BLaER1 treated with 17β-estradiol and CSF1 and Interleukin-3, amounts not matched to agents 10 nM and 100 nM (cell line): ENCODE measurements around the gene EYS.
A peak's percentile ranks its signal among the peaks of the same experiment; 100 is the strongest.
"Not testable (repeated sequence)": the region's sequence is repeated elsewhere in the genome, so short reads cannot be mapped to it uniquely, and the experiment has no call there.

Source experiments
- H3K27ac ChIP-seq, 11 experiments: shearing (Covaris generic); formaldehyde crosslinking; 2 replicates each; pipeline ENCODE4 v1.8.1; 2022
- H3K27me3 ChIP-seq, 11 experiments: shearing (Covaris generic); formaldehyde crosslinking; 2 replicates each; pipeline ENCODE4 v1.8.1; 2022
- H3K36me3 ChIP-seq, 11 experiments: shearing (Covaris generic); formaldehyde crosslinking; 2 replicates each; pipeline ENCODE4 v1.8.1; 2022
- H3K4me1 ChIP-seq, 10 experiments: shearing (Covaris generic); formaldehyde crosslinking; 2 replicates each; pipeline ENCODE4 v1.8.1; 2022
- H3K4me2 ChIP-seq, 11 experiments: shearing (Covaris generic); formaldehyde crosslinking; 2 replicates each; pipeline ENCODE4 v1.8.1; 2022
- H3K4me3 ChIP-seq, 10 experiments: shearing (Covaris generic); formaldehyde crosslinking; 2 replicates each; pipeline ENCODE4 v1.8.1; 2022
- H3K9ac ChIP-seq, 11 experiments: shearing (Covaris generic); formaldehyde crosslinking; 2 replicates each; pipeline ENCODE4 v1.8.1; 2022
- H3K9me3 ChIP-seq, 11 experiments: shearing (Covaris generic); formaldehyde crosslinking; replicated peaks in 1 of 11; 2 replicates each; pipeline ENCODE4 v1.8.1; 2022
- H4K20me1 ChIP-seq, 11 experiments: shearing (Covaris generic); formaldehyde crosslinking; 2 replicates each; pipeline ENCODE4 v1.8.1; 2022
- Cebpa-rat ChIP-seq, 11 experiments: shearing (Covaris generic); IDR thresholded peaks; 2 replicates each; pipeline ENCODE4 v1.8.1; 2022

Gene EYS

DNA sequence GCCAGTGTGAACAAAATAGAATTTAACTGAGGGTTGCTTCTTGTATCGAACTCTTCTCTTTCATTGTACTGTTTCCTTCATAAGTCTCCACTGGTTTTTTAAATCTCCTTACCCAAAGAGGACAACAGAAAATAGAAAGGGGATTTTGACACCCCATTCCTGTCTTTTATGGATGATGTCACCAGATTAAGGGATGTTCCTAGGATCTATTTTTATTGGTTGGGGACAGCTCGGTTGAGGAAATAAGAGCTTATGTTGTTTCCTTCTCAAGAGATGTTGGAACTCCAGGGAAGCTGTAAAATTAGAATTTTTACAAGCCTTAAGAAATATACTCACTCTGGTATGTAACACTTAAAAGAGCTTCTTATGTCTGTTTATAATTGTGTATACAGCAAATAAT lies 1900.0 kb downstream of the EYS start:
- Histone ChIP-seq H4K20me1 (no peaks in the 10 kb centered on the region), H3K27me3 (no peaks in the 10 kb centered on the region), H3K9ac (peak overlapping the region in 9 of 11 experiments; percentile 58 to 77 (median 70); a peak in 15 of 22 replicates), H3K4me3 (peak overlapping the region in 2 of 10 experiments; percentile 7 to 10; a peak in 1 of 20 replicates), H3K36me3 (no peaks in the 10 kb centered on the region), H3K27ac (peak overlapping the region; percentile 79 to 93 (median 89)), H3K4me2 (peak overlapping the region; percentile 19 to 89 (median 72); a peak in 21 of 22 replicates), H3K9me3 (peaks cover 0 to 12% (median 0%) of the 10 kb centered on the region in 11 experiments; a peak in 3 of 22 replicates), H3K4me1 (peaks cover 30 to 69% (median 52%) of the 10 kb centered on the region in 10 experiments)
- no peak for TF ChIP-seq Cebpa-rat (IDR thresholded peaks at IDR 0.05)

DNA sequence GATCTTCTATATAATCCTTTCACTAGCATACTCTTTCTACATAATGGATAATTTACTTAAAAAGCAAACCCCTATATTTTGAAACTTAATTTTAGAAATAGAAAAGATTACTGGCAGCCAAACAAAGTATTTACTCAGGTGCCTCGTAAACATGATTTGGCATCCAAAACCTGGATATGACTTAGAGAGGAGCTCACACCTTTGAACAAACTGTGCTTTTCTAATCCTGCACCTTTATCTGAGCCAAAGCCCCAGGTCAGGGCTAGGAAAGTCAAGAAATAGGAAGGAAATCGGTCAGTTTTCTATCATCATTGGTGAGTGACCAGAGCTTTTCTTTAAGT lies 1900.5 kb downstream of the EYS start:
- Histone ChIP-seq H3K27me3 (no peaks in the 10 kb centered on the region), H3K4me3 (peak overlapping the region in 6 of 10 experiments; percentile 1 to 48 (median 14); a peak in 4 of 20 replicates), H3K9me3 (peaks cover 0 to 12% (median 0%) of the 10 kb centered on the region in 11 experiments; a peak in 3 of 22 replicates), H3K27ac (peak overlapping the region; percentile 79 to 93 (median 89)), H3K4me1 (peaks cover 30 to 69% (median 52%) of the 10 kb centered on the region in 10 experiments), H3K36me3 (no peaks in the 10 kb centered on the region), H4K20me1 (no peaks in the 10 kb centered on the region), H3K4me2 (peak overlapping the region; percentile 19 to 89 (median 72)), H3K9ac (peak overlapping the region in 10 of 11 experiments; percentile 50 to 77 (median 68); a peak in 19 of 22 replicates)
- TF ChIP-seq Cebpa-rat (IDR thresholded peaks at IDR 0.05) = no peak; a peak in 3 of 22 replicates

DNA sequence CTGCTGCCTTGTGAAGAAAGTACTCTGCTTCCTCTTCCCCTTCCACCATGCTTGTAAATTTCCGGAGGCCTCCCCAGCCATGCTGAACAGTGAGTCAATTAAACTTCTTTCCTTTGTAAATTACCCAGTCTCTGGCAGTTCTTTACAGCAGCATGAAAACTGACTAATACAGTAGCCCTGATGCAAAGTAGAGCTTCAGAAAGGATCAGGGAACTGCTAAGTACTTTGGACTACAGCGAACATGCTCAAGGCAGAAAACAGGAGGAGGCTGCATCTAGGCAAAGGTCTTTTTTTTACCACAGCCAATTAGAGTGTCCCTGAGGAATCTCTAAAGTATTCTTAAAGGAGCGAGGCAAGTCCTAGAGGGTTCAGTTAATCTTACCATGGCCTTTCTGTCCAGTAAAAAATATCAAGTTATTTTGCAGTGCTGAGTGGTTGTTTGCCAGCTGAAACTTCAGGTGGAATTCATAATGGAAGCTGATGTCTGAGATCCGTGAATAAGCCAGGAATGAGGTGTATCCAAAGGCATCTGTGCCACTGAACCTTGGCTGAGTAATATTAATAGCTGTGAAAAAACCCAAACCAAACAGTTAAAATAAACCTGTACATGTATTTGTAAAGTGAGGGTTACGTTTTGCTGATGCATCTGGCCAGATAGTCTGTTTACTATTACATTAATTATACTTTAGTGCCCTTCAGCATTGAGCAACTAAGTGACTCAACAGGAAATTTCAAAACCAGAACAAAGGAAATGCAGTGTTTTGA lies 1901.0 kb downstream of the EYS start:
- TF ChIP-seq Cebpa-rat (IDR thresholded peaks at IDR 0.05) = peak in 4 of 11 experiments; percentile 28 to 90 (median 61); a peak in 6 of 22 replicates
- H3K4me2 ChIP-seq = peak overlapping the region; percentile 19 to 89 (median 72)
- no peaks in the 10 kb centered on the region for H4K20me1 ChIP-seq
- H3K9me3 ChIP-seq = peaks cover 0 to 12% (median 0%) of the 10 kb centered on the region in 11 experiments; a peak in 3 of 22 replicates
- H3K9ac ChIP-seq = peak overlapping the region; percentile 30 to 77 (median 70); a peak in 21 of 22 replicates
- H3K4me3 ChIP-seq = peak overlapping the region in 7 of 10 experiments; percentile 1 to 48 (median 16); a peak in 6 of 20 replicates
- H3K36me3 ChIP-seq = no peaks in the 10 kb centered on the region
- peak overlapping the region; percentile 79 to 93 (median 89) for H3K27ac ChIP-seq
- H3K4me1 ChIP-seq = peaks cover 30 to 69% (median 52%) of the 10 kb centered on the region in 10 experiments
- H3K27me3 ChIP-seq = no peaks in the 10 kb centered on the region

- no peaks in the 10 kb centered on the region for H4K20me1 ChIP-seq
- peak overlapping the region in 3 of 10 experiments; percentile 1 to 19 (median 16); a peak in 4 of 20 replicates for H3K4me3 ChIP-seq
- TF ChIP-seq Cebpa-rat (IDR thresholded peaks at IDR 0.05) = no peak
- peaks cover 0 to 12% (median 0%) of the 10 kb centered on the region in 11 experiments; a peak in 3 of 22 replicates for H3K9me3 ChIP-seq
- peak overlapping the region in 9 of 11 experiments; percentile 30 to 77 (median 71); a peak in 16 of 22 replicates for H3K9ac ChIP-seq
- H3K4me1 ChIP-seq = peaks cover 30 to 74% (median 52%) of the 10 kb centered on the region in 10 experiments
- no peaks in the 10 kb centered on the region for H3K36me3 ChIP-seq
- peak overlapping the region; percentile 19 to 89 (median 72) for H3K4me2 ChIP-seq
- H3K27me3 ChIP-seq = no peaks in the 10 kb centered on the region
- peak overlapping the region; percentile 79 to 93 (median 89); a peak in 21 of 22 replicates for H3K27ac ChIP-seq
Measured at GRCh38 chr6:63805345-63805744, 1901.7 kb downstream of the EYS start.

- H3K9me3 ChIP-seq = peaks cover 0 to 9% (median 0%) of the 10 kb centered on the region in 11 experiments; a peak in 2 of 22 replicates
- peak overlapping the region in 10 of 11 experiments; percentile 79 to 93 (median 90); a peak in 20 of 22 replicates for H3K27ac ChIP-seq
- no peaks in the 10 kb centered on the region for H3K27me3 ChIP-seq
- TF ChIP-seq Cebpa-rat (IDR thresholded peaks at IDR 0.05) = no peak
- H4K20me1 ChIP-seq = no peaks in the 10 kb centered on the region
- peaks cover 30 to 81% (median 52%) of the 10 kb centered on the region in 10 experiments for H3K4me1 ChIP-seq
- H3K4me2 ChIP-seq = peak overlapping the region; percentile 32 to 89 (median 72)
- no peaks in the 10 kb centered on the region for H3K36me3 ChIP-seq
- H3K9ac ChIP-seq = peak overlapping the region in 6 of 11 experiments; percentile 21 to 71 (median 36); a peak in 9 of 22 replicates
- no peak overlapping the region; a peak in 1 of 20 replicates for H3K4me3 ChIP-seq
Measured at GRCh38 chr6:63804381-63804956, 1902.6 kb downstream of the EYS start.

DNA sequence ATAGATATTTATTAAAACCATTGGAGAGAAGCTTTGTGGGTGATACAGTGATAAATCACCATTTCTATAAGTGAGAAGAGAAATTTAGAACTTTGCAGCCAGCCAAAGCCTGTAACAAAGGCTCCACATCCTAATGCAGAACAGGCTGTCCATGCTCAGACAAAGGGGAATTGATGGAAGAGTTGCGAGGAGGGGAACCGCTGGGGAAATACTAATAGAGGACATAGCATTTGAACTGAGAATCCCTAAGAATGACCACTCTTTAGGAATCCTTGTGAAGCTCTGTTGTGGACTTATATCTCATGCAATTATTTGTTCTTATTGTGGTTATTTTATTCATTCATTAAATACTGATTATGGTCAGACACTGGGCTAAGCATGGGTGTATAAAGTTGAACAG lies 1903.7 kb downstream of the EYS start:
- TF ChIP-seq Cebpa-rat (IDR thresholded peaks at IDR 0.05) = no peak
- Histone ChIP-seq H3K27me3 (no peaks in the 10 kb centered on the region), H3K27ac (peak overlapping the region in 7 of 11 experiments; percentile 9 to 93 (median 89); a peak in 8 of 22 replicates), H3K4me2 (peak overlapping the region in 4 of 11 experiments; percentile 25 to 76 (median 71); a peak in 7 of 22 replicates), H3K4me1 (peaks cover 30 to 73% (median 51%) of the 10 kb centered on the region in 10 experiments), H4K20me1 (no peaks in the 10 kb centered on the region), H3K4me3 (no peak overlapping the region), H3K9ac (no peak overlapping the region), H3K36me3 (no peaks in the 10 kb centered on the region), H3K9me3 (peaks cover 0 to 9% (median 0%) of the 10 kb centered on the region in 11 experiments; a peak in 2 of 22 replicates)

- no peak for TF ChIP-seq Cebpa-rat (IDR thresholded peaks at IDR 0.05)
Measured at GRCh38 chr6:63802606-63803206, 1904.3 kb downstream of the EYS start.

GRCh38 chr6:63800386-63800785 lies 1906.6 kb downstream of the EYS start:
- H4K20me1 ChIP-seq, H3K9ac ChIP-seq, H3K27ac ChIP-seq, H3K27me3 ChIP-seq, H3K36me3 ChIP-seq, H3K9me3 ChIP-seq, H3K4me3 ChIP-seq: not testable (repeated sequence)
- Histone ChIP-seq H3K4me1 (peaks cover 27 to 47% (median 37%) of the 10 kb centered on the region in 10 experiments), H3K4me2 (peak overlapping the region in 1 of 11 experiments; percentile 38; a peak in 2 of 22 replicates)

More at GRCh38 chr6:63802606-63803206, 1904.3 kb downstream of the EYS start:
- Histone ChIP-seq H3K36me3 (no peaks in the 10 kb centered on the region), H3K27me3 (no peaks in the 10 kb centered on the region), H3K4me1 (peaks cover 36 to 66% (median 50%) of the 10 kb centered on the region in 10 experiments), H3K4me2 (peak overlapping the region in 3 of 11 experiments; percentile 25 to 76 (median 30); a peak in 2 of 22 replicates), H3K9me3 (peaks cover 0 to 9% (median 0%) of the 10 kb centered on the region in 11 experiments; a peak in 2 of 22 replicates), H3K27ac (peak overlapping the region in 4 of 11 experiments; percentile 9 to 90 (median 58); a peak in 4 of 22 replicates), H3K9ac (no peak overlapping the region), H3K4me3 (no peak overlapping the region), H4K20me1 (no peaks in the 10 kb centered on the region)
